SKM-1 treated with dmso at 0.1 percent for 144 hours (cell line): ENCODE results near the gene PCDH9.
"Not testable (repeated sequence)": the region's sequence is repeated elsewhere in the genome, so short reads cannot be mapped to it uniquely, and the experiment has no call there.

Source experiments
- DNase-seq: peaks from one replicate; lab custom pipeline; 2025; ENCODE audit not compliant: unreplicated experiment; lab: John Stamatoyannopoulos, UW

PCDH9 gene

DNA sequence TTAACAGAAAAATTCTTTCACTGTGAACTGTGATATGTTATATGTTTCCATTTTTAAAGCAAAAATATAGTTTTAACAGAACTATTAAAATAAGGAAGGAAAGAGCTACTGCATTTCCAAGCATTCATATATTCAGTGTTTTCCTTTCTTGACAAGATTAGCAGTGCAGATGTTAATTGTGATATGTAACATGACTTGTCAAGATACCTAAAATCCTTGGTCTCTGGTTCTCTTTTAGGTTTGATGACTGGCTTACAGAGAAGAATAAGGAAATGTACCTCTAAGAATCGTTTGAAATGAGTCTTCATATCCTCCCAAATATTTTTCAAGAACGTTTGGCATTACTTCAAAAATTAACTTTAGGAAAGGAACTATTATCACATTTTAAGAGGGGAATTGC lies 907.2 kb downstream of the PCDH9 start:
- DNase-seq, result no peak

DNA sequence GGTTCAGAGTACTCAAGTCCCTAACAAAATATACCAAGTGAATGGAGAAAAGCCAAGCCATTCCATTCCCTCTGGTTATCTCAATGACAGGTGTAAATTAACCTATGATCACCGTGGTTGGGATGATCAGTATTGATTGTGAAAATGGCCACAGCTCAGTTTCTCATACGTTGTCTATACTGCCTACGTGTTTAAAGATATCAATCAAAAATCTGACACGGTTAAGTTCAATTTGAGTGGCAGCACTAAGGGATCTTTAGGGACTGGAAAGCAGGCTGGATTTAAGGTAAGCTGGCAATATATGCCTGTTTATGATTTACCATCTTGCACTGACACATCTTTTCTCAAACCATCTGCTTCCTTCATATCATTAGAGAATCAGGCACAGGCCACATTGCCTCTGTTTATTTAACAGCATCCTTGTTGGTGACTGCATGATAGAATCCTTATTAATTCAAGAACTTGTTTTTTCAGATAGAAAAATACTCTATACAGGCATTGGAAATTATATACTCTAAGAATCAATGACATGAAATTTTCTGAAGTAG lies 907.9 kb downstream of the PCDH9 start:
- no peak for DNase-seq

DNA sequence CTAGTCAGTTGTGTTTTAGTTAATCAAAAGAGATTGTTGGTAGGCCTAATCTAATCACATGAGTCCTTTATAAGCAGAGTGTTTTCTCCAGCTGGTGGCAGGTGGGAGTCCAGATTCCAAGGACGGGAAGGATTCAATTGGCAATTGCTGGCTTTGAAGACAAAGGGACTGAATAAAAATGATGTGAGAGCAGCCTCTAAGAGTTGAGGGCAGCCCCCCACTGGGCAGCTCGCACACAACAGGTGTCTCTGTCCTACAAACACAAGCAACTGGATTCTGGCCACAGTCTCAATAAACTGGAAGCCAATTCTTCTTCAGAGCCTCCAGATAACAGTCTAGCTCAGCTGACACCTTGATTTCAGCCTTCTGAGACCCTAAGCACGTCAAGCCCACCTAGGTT lies 915.2 kb downstream of the PCDH9 start:
- DNase-seq, result no peak

DNA sequence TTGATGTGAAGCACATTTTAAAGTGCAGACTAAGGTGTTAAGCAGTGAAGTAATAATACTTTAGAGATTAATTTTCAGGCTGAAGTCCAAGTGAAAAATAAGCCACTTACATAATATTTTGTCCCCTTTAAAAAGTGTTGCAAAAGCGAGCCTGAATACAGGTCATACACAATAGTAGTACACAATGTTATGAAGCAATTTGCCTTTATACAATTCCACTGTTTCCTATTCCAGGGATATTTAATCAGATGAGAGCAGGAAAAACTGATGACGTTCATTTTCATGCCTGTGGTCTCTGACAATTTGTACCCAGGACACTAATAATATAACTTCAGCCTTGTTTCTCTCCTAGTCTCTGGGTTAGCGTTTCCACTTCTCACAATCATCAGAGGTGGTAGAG lies 916.7 kb downstream of the PCDH9 start:
- DNase-seq, result no peak

DNA sequence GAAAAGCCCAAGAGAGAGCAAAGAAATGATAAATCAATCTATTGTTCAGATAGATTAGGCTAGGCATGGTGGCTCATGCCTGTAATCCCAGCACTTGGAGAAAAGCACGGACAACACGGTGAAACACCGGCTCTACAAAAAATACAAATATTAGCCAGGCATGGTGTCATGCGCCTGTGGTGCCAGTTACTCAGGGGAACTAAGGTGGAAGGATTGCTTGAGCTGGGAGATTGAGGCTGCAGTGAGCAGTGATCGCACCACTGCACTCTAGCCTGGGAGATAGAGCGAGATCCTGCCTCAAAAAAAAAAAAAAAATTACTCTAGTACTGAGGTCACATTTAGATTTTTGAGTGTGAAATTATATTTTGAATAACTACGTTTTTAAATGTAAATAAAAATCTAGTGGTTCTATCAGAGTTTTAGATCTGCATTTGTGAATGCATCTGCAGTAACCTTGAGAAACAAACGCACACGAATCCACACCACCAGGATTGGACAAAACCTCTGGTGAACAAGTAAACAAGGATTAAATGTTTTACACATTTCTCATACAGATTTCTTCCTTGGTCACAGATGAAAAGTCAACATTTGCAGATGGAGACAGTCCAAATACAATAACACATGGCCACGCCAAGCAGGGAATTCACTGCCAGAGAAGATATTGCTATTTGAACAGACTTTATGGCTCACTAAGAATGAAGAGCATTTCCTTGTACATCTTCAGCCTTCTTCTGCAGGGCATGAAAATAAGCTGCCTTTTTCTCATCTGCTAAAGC lies 917.6 kb downstream of the PCDH9 start:
- no peak for DNase-seq

- DNase-seq, result no peak
Observed at GRCh38 chr13:66305961-66306617, 924.0 kb downstream of the PCDH9 start.

- no peak for DNase-seq
Observed at GRCh38 chr13:66301482-66301881, 928.7 kb downstream of the PCDH9 start.

DNA sequence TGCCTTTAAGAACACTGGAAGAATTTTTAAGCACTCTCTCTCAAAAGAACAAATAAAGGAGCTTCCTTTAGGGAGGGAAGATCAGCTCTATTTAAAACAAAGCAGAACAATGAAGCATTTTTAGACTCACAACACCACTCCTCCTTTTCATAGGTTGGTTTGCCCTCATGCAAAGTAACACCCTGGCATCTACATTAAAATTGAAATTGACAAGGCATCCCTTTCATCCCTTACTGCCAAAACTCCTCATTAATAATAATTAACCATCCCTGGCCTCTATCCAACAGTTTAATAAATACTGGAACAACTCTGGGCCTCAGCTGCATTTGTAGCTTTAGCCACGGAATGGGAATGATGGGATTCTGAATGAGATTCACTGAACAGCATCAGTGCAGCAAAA lies 929.1 kb downstream of the PCDH9 start:
- no peak for DNase-seq

DNA sequence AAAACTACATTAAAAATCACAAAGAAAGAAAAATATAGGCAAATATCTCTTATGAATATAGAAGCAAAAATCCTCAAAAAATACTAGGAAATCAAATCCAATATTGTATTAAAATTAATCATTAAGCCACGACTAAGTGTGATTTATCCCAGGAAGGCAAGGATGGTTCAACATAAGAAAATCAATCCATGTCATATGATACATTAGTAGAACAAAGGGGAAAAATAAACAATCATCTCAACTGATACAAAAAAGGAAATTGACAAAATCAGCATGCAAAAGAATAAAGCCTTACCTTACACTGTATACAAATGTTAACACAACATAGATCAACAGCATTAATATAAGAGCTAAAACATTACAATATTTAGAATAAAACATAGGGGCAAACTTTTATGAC lies 933.3 kb downstream of the PCDH9 start:
- DNase-seq, result no peak

DNA sequence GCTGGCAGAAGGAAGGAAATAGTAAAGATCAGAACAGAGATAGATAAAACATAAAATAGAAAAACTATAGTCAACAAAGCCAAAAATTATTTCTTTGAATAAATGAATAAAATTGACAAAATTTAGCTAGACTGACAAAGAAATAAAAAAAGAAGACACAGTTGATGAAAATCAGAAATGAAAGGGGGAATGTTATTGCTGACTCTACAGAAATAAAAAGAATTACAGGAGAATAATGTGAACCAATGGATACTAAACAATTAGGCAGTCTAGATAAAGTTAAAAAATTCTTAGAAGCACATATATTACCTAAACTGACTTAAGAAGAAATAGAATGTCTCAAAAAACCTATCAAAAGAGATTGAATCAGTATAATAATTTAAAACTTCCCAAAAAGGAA lies 933.8 kb downstream of the PCDH9 start:
- no peak for DNase-seq

DNA sequence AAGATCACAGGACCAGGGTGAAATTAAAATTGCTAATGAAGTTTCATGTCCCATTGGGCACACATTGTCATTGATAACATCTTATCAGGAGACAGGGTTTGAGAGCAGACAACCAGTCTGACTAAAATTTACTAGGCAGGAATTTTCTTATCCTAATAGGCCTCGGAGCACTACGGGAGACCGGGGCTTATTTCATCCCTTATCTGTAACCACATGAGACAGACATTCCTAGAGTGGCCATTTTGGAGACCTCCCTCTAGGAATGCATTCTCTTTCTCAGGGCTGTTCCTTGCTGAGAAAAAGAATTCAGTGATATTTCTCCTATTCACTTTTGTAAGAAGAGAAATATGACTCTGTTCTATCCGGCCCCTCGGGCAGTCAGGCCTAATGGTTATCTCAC lies 943.3 kb downstream of the PCDH9 start:
- not testable (repeated sequence) for DNase-seq

DNA sequence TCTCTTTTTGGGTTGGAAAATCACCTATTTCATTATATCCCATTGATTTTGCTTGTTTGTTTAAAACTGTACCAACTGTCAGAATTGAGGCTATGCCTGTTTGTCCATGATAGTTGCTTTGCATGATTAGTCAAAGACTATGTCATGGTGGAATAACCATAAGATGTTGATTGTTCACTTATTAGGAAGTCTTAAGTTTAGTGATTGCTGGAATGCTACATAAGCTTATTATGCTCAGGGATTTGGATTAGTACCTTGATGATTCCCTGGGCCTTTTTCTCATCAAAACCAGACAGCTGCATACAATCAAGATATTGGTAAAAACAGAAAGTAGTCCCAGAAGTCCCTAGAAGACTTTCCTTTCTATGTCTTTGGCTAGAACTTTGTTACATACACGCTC lies 954.7 kb downstream of the PCDH9 start:
- no peak for DNase-seq

- DNase-seq, result no peak
Observed at GRCh38 chr13:66273011-66273410, 957.1 kb downstream of the PCDH9 start.

DNA sequence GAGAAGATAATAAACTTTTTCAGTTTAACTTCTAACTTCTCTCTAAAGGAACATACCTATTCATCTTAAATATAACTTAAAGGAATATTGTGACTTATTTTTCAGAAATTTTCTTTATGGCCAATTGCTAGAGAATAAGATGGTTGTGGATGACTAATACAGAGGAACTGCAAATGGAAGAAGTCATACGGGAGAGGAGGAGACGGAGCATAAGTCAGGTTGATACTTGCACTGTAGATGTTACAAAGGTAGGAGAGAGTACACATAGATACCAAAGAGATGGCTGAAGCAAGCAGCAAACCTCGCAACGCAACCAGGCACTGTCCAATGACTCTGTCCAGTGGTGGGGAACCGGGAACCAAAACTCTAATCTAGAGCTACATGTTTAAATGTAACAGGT lies 963.4 kb downstream of the PCDH9 start:
- DNase-seq, result no peak

DNA sequence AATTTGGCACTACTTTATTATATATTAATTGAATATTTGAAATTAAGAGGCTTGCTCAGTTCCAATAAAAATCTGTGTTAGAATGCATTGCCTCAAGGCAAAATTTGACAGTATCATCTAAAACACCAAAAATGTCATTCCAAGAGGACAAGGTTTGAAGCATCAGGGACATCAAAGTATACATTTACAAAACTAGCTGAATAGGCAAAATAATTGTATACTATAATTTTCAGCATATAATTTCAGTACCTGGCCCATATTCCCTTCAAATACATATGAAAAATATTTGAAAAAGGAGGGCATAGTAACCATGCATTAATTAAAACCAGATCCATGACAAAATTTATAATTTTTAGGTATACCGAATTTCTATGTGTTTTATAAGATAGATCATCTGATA lies 963.8 kb downstream of the PCDH9 start:
- DNase-seq, result no peak

DNA sequence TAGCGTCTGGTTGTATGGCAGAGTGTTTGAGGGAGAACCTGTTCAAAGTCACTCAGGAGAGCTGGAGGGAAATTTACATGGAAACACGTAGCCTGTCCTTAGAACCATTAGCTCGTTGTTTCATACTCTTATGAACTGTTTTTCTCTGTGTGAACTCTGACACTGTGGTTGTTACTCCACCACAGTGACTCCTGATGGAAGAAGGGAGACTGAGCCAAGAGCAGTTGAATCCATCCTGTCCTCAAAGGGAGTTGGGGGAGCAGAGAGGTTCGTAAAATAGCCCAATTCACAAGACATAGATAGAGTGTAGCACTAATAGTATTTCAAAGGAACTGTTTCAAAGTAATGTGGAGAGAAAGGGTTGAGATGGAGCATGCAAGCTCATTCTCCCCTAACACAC lies 964.8 kb downstream of the PCDH9 start:
- DNase-seq, result no peak

DNA sequence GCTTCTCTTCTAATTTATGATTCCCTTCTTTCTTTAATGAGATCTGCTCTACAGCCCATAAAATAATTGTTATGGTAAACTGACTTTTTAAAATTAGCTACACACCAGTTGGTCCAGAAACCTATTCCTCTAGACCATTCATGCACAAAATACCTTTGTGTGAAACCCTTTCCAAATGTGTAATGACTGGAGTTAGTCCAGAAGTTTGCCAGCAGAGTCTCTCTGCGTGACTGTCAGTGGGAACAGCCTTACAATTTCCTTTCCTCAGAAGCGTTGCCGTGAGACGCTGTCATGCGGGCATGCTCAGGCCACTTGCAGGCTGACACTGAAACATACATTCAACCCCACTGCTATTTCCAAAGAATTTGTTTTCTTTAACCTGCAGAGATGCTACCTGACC lies 965.2 kb downstream of the PCDH9 start:
- DNase-seq, result no peak

DNA sequence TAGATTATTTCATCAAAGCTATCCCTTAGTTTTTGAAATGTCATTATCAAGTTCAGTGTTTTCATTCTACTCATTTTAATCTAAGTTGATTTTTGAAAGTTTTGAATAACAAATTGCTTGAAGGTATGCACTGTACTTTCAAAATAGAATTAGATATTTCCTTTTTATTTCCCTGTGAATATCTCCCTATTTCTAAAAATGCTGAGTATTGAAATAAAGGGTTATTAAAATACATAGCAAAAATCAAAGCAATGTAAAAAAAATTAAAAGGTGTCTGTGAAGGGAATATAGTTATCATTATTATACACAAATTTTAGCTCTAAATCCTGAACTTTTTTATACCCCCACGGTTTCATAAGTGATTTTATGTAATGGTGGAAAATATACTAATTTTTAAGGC lies 967.8 kb downstream of the PCDH9 start:
- DNase-seq, result no peak

GRCh38 chr13:66259426-66259825 lies 970.7 kb downstream of the PCDH9 start:
- DNase-seq, result not testable (repeated sequence)
